Measurements from ENCODE around the gene HOXA13. TPM values are rescaled to one million over a fixed set of nuclear protein-coding genes. Genes with fewer than 3 reads are reported as not detected.
A peak's percentile ranks its signal among the peaks of the same experiment; 100 is the strongest.

The HOXA13 gene
- total and polyA plus RNA-seq, 2 experiments from 2014 or later = not detected

DNA sequence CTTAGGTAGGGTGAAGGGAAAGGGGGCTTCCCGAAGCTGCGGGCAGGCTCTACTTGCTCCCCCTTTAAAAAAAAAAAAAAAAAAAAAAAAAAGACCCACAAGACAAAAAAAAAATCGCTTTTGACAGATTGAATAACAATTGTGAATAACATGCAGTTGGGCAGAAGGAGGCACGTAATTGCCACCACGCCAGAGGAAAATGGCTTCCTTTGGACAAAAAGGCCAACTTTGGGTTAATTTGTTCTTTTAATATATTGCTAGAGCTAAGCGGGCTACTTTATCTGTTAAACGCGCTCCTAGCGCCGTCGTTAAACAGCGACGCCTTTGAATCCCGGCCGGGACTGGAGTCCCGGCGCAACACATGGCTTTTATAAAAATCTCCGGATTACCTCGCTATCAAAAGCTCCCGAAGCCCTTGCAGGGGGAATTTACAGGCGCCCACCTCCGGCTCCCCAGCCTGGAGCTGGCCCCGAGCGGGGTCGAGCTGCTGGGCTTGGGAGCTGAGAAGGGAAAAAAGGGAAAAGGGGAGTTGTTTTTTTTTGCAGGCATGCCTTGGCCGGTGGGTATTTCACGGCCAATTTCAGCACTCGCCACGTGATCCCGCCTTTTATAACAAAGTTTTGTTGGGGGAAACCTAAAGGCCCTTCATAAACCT, 16.1 kb downstream of the HOXA13 start:
- no peak for ATAC-seq
- Mint-ChIP-seq H3K9me3 (peaks cover 7% of the 10 kb centered on the region; the same call in 2 of the 3 replicates), H3K27me3 (ENCODE audit: insufficient read depth, low read depth, poor library complexity) (peaks cover 100% of the 10 kb centered on the region), H3K36me3 (ENCODE audit: low read depth) (no peaks in the 10 kb centered on the region), H3K4me1 (peaks cover 46% of the 10 kb centered on the region), H3K27ac (no peak overlapping the region), H3K4me3 (peak overlapping the region; percentile 34; the same call in 2 of the 3 replicates)
- peaks cover 57% of the 10 kb centered on the region for H4K20me1 ChIP-seq (replicated peaks; ENCODE audit: insufficient read depth)
- H3K9me2 ChIP-seq (ENCODE audit: insufficient read depth) = no peaks in the 10 kb centered on the region
- peaks cover 60% of the 10 kb centered on the region for H3F3A ChIP-seq (replicated peaks; ENCODE audit: low read depth)
- H3K79me2 ChIP-seq (replicated peaks; ENCODE audit: insufficient read depth) = no peaks in the 10 kb centered on the region
- peak overlapping the region; percentile 72 for H3K4me2 ChIP-seq
- peaks cover 70% of the 10 kb centered on the region for H3K4me1 ChIP-seq (ENCODE audit: insufficient read depth)
- no peak overlapping the region for H2AFZ ChIP-seq
- H3K27ac ChIP-seq (ENCODE audit: low read depth) = no peak overlapping the region
- DNase-seq (ENCODE audit: low spot score) = no peak
- H3K36me3 ChIP-seq (ENCODE audit: insufficient read depth) = no peaks in the 10 kb centered on the region
- peaks cover 100% of the 10 kb centered on the region for H3K27me3 ChIP-seq (ENCODE audit: insufficient read depth)
- H3K4me3 ChIP-seq = peak overlapping the region; percentile 44; the same call in 1 of the 2 replicates
- peak; percentile 97 for TF ChIP-seq EZH2 (IDR thresholded peaks at IDR 0.05; ENCODE audit: low read depth, unreplicated experiment)
- TF ChIP-seq EZH2phosphoT487 (IDR thresholded peaks at IDR 0.05; ENCODE audit: unreplicated experiment) = peak; percentile 73
- TF ChIP-seq, protein P1, sequence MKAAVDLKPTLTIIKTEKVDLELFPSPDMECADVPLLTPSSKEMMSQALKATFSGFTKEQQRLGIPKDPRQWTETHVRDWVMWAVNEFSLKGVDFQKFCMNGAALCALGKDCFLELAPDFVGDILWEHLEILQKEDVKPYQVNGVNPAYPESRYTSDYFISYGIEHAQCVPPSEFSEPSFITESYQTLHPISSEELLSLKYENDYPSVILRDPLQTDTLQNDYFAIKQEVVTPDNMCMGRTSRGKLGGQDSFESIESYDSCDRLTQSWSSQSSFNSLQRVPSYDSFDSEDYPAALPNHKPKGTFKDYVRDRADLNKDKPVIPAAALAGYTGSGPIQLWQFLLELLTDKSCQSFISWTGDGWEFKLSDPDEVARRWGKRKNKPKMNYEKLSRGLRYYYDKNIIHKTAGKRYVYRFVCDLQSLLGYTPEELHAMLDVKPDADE (IDR thresholded peaks at IDR 0.05) = no peak

DNA sequence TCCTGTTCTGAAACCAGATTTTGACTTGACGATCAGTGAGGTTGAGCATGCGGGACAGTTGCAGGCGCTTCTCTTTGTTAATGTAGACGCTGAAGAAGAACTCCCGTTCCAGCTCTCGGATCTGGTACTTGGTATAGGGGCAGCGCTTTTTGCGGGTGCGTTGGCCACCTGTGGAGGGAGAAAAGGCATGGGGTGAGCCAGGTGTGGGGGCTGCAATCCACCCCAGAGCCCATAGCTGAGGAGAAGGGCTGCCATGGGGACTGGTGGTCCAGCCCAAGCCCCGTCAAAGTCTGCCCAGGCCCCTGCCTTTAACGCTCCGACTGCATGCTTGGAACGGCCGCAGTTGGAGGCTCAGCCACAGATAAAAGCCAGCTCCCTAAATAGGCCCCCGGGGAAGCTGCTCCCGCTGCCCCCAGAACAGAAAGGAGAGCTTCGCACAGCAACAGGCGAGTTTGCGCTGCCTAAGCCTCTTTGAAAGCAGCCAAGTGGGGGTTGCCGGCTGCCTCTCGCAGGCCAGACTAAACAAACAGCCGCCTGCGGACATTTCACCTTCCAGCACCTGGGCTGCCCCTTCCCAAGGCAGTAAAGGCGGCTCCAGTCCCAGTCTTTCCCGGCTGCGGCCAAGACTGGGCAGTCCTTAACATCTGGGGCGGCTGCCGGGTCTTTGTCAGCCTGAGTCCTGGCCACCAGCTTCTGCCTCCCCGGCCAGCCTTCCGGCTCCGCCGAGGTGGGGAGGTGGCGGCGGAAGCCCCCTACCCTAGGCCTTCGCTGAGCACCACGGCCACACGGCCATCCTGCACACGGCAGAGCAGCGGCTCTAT, 16.8 kb downstream of the HOXA13 start:
- H3F3A ChIP-seq (replicated peaks; ENCODE audit: low read depth) = peaks cover 54% of the 10 kb centered on the region
- DNase-seq (ENCODE audit: low spot score) = peak; percentile 75
- Mint-ChIP-seq H3K4me1 (peaks cover 39% of the 10 kb centered on the region), H3K9me3 (peaks cover 7% of the 10 kb centered on the region; the same call in 2 of the 3 replicates), H3K27me3 (ENCODE audit: insufficient read depth, low read depth, poor library complexity) (peaks cover 100% of the 10 kb centered on the region), H3K27ac (no peak overlapping the region), H3K4me3 (no peak overlapping the region), H3K36me3 (ENCODE audit: low read depth) (no peaks in the 10 kb centered on the region)
- H3K9me2 ChIP-seq (ENCODE audit: insufficient read depth) = no peaks in the 10 kb centered on the region
- H3K4me2 ChIP-seq = peak overlapping the region; percentile 72
- H3K27me3 ChIP-seq (ENCODE audit: insufficient read depth) = peaks cover 100% of the 10 kb centered on the region
- no peaks in the 10 kb centered on the region for H3K79me2 ChIP-seq (replicated peaks; ENCODE audit: insufficient read depth)
- H2AFZ ChIP-seq = no peak overlapping the region
- ATAC-seq = peak; percentile 49
- peak overlapping the region; percentile 44; the same call in 1 of the 2 replicates for H3K4me3 ChIP-seq
- TF ChIP-seq STAT1 (IDR thresholded peaks at IDR 0.05; ENCODE audit: unreplicated experiment) (no peak), NANOG (IDR thresholded peaks at IDR 0.05; ENCODE audit: borderline replicate concordance) (no peak), POLR2AphosphoS5 (IDR thresholded peaks at IDR 0.05; ENCODE audit: low read depth) (no peak), EZH2 (IDR thresholded peaks at IDR 0.05; ENCODE audit: low read depth, unreplicated experiment) (peak; percentile 88), EZH2phosphoT487 (IDR thresholded peaks at IDR 0.05; ENCODE audit: unreplicated experiment) (peak; percentile 76)
- TF ChIP-seq, protein P2, sequence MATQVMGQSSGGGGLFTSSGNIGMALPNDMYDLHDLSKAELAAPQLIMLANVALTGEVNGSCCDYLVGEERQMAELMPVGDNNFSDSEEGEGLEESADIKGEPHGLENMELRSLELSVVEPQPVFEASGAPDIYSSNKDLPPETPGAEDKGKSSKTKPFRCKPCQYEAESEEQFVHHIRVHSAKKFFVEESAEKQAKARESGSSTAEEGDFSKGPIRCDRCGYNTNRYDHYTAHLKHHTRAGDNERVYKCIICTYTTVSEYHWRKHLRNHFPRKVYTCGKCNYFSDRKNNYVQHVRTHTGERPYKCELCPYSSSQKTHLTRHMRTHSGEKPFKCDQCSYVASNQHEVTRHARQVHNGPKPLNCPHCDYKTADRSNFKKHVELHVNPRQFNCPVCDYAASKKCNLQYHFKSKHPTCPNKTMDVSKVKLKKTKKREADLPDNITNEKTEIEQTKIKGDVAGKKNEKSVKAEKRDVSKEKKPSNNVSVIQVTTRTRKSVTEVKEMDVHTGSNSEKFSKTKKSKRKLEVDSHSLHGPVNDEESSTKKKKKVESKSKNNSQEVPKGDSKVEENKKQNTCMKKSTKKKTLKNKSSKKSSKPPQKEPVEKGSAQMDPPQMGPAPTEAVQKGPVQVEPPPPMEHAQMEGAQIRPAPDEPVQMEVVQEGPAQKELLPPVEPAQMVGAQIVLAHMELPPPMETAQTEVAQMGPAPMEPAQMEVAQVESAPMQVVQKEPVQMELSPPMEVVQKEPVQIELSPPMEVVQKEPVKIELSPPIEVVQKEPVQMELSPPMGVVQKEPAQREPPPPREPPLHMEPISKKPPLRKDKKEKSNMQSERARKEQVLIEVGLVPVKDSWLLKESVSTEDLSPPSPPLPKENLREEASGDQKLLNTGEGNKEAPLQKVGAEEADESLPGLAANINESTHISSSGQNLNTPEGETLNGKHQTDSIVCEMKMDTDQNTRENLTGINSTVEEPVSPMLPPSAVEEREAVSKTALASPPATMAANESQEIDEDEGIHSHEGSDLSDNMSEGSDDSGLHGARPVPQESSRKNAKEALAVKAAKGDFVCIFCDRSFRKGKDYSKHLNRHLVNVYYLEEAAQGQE (IDR thresholded peaks at IDR 0.05; ENCODE audit: unreplicated experiment) = no peak
- peaks cover 62% of the 10 kb centered on the region for H3K4me1 ChIP-seq (ENCODE audit: insufficient read depth)
- no peaks in the 10 kb centered on the region for H3K36me3 ChIP-seq (ENCODE audit: insufficient read depth)
- H4K20me1 ChIP-seq (replicated peaks; ENCODE audit: insufficient read depth) = peaks cover 63% of the 10 kb centered on the region
- H3K27ac ChIP-seq (ENCODE audit: low read depth) = no peak overlapping the region

Measured in GM23338 (cell line).